K562 (cell line): ENCODE measurements around the gene PLA2G4A. TPM values are rescaled to one million over a fixed set of nuclear protein-coding genes. Genes with fewer than 3 reads are reported as not detected.

Experiments
- ATAC-seq: fragments of 200-7000 bp; cut with Tn5 transposase; 3 replicates; pipeline ENCODE4 v1.9.1; 2020; ENCODE audit warnings: moderate library complexity
- BruUV-seq: library from RNA; stranded (reverse); fragments of 400-500 nt; replicated peaks from 2 replicates; lab custom pipeline; 2021; lab: Mats Ljungman, UMichigan
- CTCF ChIA-PET: fragments of 300-600 bp; formaldehyde crosslinking; extraction: SDS; loops from one replicate; lab custom pipeline; 2021; ENCODE audit warnings: low intra/inter-chr PET ratio; lab: Yijun Ruan, JAX
- POLR2A ChIA-PET: fragments of 300-600, 350-650 bp; sonication (Branson Sonifier 250); formaldehyde crosslinking; extraction: SDS; loops from one replicate; lab custom pipeline; 2021; ENCODE audit warnings: antibody characterized with exemption, inconsistent platforms; lab: Yijun Ruan, JAX
- DNase-seq, 4 experiments: peaks; one replicate each; pipeline versions ENCODE4 v3.0.0 to v3.0.0-alpha.2; 2011 to 2018; ENCODE audit warnings: low spot score in 3 of 4, mixed read lengths in 3 of 4; ENCODE audit errors: extremely low read depth in 1 of 4
- FAIRE-seq: peaks from 2 replicates; lab custom pipeline; 2011; peaks lifted over from hg19 to GRCh38; lab: Jason Lieb, UNC
- H2AFZ ChIP-seq: 2 replicates; pipeline ENCODE4 v1.6.0; 2011; ENCODE audit warnings: low read depth, low read length, control low read depth, inconsistent platforms
- H3K27ac ChIP-seq: fragments of 200-600 bp; 3 replicates; pipeline ENCODE4 v1.8.0; 2011; ENCODE audit warnings: low read depth, mild to moderate bottlenecking, control low read depth, inconsistent platforms, low read length, moderate library complexity, mixed read lengths; ENCODE audit errors: extremely low read depth
- H3K27me3 ChIP-seq, 2 experiments: fragments of 300-600 bp in 1 of 2; 2 replicates in 1 of 2; 3 replicates in 1 of 2; pipeline versions ENCODE4 v1.6.0 to v1.8.0; 2011; ENCODE audit warnings: inconsistent platforms in 2 of 2, low read length in 2 of 2, mild to moderate bottlenecking in 1 of 2, mixed read lengths in 1 of 2, moderate library complexity in 1 of 2; ENCODE audit not compliant: control insufficient read depth in 2 of 2, insufficient read depth in 2 of 2
- H3K36me3 ChIP-seq: fragments of 300-600 bp; 3 replicates; pipeline ENCODE4 v1.8.0; 2011; ENCODE audit warnings: mild to moderate bottlenecking, low read length, inconsistent platforms; ENCODE audit not compliant: control insufficient read depth, insufficient read depth
- H3K4me1 ChIP-seq, 2 experiments: fragments of 200-600 bp in 1 of 2; replicated peaks in 1 of 2; 2 replicates in 1 of 2; 3 replicates in 1 of 2; pipeline versions ENCODE4 v1.5.1 to v1.8.0; 2011; ENCODE audit warnings: inconsistent platforms in 2 of 2, low read length in 2 of 2, mild to moderate bottlenecking in 1 of 2, mixed read lengths in 1 of 2, moderate library complexity in 1 of 2; ENCODE audit not compliant: control insufficient read depth in 2 of 2, insufficient read depth in 2 of 2
- H3K4me2 ChIP-seq: 2 replicates; pipeline ENCODE4 v1.6.1; 2011; ENCODE audit warnings: low read length, control low read depth, inconsistent platforms, mixed read lengths; ENCODE audit not compliant: insufficient read depth
- H3K4me3 ChIP-seq: fragments of 200-600 bp; sonication (generic), shearing (Covaris generic); 2 replicates; pipeline ENCODE4 v1.5.1; 2016; ENCODE audit warnings: control low read depth, inconsistent platforms
- H3K79me2 ChIP-seq: fragments of 200-600 bp; 3 replicates; pipeline ENCODE4 v1.8.0; 2011; ENCODE audit warnings: low read length, inconsistent platforms; ENCODE audit not compliant: control insufficient read depth, insufficient read depth
- H3K9ac ChIP-seq, 2 experiments: 2 replicates each; pipeline versions ENCODE4 v1.6.0 to v1.6.1; 2011; ENCODE audit warnings: low read depth in 2 of 2, low read length in 2 of 2, control low read depth in 1 of 2, inconsistent platforms in 1 of 2, mild to moderate bottlenecking in 1 of 2, mixed read lengths in 1 of 2; ENCODE audit not compliant: insufficient read depth in 1 of 2
- H3K9me1 ChIP-seq: one replicate; pipeline ENCODE4 v1.6.0; 2011; ENCODE audit warnings: inconsistent platforms, mild to moderate bottlenecking, low read length, moderate library complexity; ENCODE audit not compliant: control insufficient read depth, insufficient read depth
- H3K9me3 ChIP-seq: replicated peaks from 2 replicates; pipeline ENCODE4 v1.5.1; 2011; ENCODE audit warnings: low read depth, low read length, inconsistent platforms; ENCODE audit not compliant: control insufficient read depth, insufficient read depth
- H4K20me1 ChIP-seq: replicated peaks from 2 replicates; pipeline ENCODE4 v1.6.1; 2011; ENCODE audit warnings: low read length, inconsistent platforms, mixed read lengths; ENCODE audit not compliant: control insufficient read depth, insufficient read depth
- BRD4 ChIP-seq: fragments of 200-600 bp; sonication (generic); IDR thresholded peaks from 2 replicates; pipeline ENCODE4 v1.6.1; 2017; ENCODE audit warnings: inconsistent platforms
- CBFA2T3 ChIP-seq: fragments of 450-650 bp; IDR thresholded peaks from 2 replicates; pipeline ENCODE4 v1.6.1; 2017
- HDAC3 ChIP-seq: fragments of 450-650 bp; IDR thresholded peaks from 2 replicates; pipeline ENCODE4 v1.6.1; 2018; ENCODE audit warnings: borderline replicate concordance, mild to moderate bottlenecking, moderate library complexity; ENCODE audit not compliant: partially characterized antibody
- HEY1 ChIP-seq: fragments of 250-450 bp; sonication (Bioruptor Pico); IDR thresholded peaks from 2 replicates; pipeline ENCODE4 v1.5.0; 2020; ENCODE audit warnings: mild to moderate bottlenecking, moderate library complexity, borderline replicate concordance
- NR3C1 ChIP-seq: sonication (generic); formaldehyde crosslinking; IDR thresholded peaks from 2 replicates; pipeline ENCODE4 v1.8.1; 2022; ENCODE audit warnings: missing genetic modification reagents
- POLR2AphosphoS2 ChIP-seq: IDR thresholded peaks from 2 replicates; pipeline ENCODE4 v1.6.1; 2012; ENCODE audit warnings: low read length, improper control_type of control experiment
- PPARD ChIP-seq: fragments of 250-450 bp; sonication (Bioruptor Pico); IDR thresholded peaks from 2 replicates; pipeline ENCODE4 v1.8.0; 2022; ENCODE audit warnings: inconsistent platforms, mild to moderate bottlenecking, moderate library complexity
- ZC3H4 ChIP-seq: sonication (generic); formaldehyde crosslinking; IDR thresholded peaks from 2 replicates; pipeline ENCODE4 v1.9.0; 2021; ENCODE audit warnings: missing genetic modification reagents, borderline replicate concordance
- ZNF217 ChIP-seq: sonication (generic); formaldehyde crosslinking; IDR thresholded peaks from 2 replicates; pipeline ENCODE4 v1.8.0; 2022; ENCODE audit warnings: mild to moderate bottlenecking, missing genetic modification reagents
- ZNF583 ChIP-seq: fragments of 250-450 bp; sonication (Bioruptor Pico); IDR thresholded peaks from 2 replicates; pipeline ENCODE4 v1.4.0; 2020
- WGBS: fragments of 100-300 bp; shearing (Covaris generic); methylation state at CpG from one replicate; pipeline ENCODE4 v1.1.6; 2016; ENCODE audit warnings: low coverage, mixed read lengths; ENCODE audit not compliant: insufficient coverage; ENCODE audit errors: missing lambda C conversion rate; 5-methylcytosine and 5-hydroxymethylcytosine counted together
- in situ Hi-C: fragments of 300-500 bp; cut with MboI; formaldehyde crosslinking; loops from 4 replicates; pipeline ENCODE4 v1.15.0; 2018; ENCODE audit warnings: inconsistent platforms, mixed read lengths
- intact Hi-C: fragments of 100-400 bp; cut with micrococcal nuclease; formaldehyde crosslinking; loops from 2 replicates; pipeline ENCODE4 v1.14.2; 2022
- polyA plus RNA-seq, 8 experiments: library from polyadenylated mRNA; depleted of rRNA in 4 of 8; stranded (reverse) in 5 of 8; unstranded in 3 of 8; fragments of >200 nt; fragmentation: Nextera tagmentation in 2 of 8; fragmentation: Illumina TruSeq in 1 of 8; extraction: Ambion mirVana in 2 of 8; extraction: Trizol in 1 of 8; gene quantifications; 2 replicates each; pipeline versions ENCODE4 v1.2.1 to v1.2.3, GENCODE V29; 2011 to 2014; ENCODE audit warnings: inconsistent platforms in 1 of 8, missing spikeins in 1 of 8
- total RNA-seq, 7 experiments: library from RNA; depleted of rRNA in 6 of 7; stranded (reverse); fragments of >200 nt in 6 of 7; fragmentation: Illumina TruSeq in 2 of 7; extraction: Trizol in 2 of 7; gene quantifications; 2 replicates each; pipeline versions ENCODE4 v1.2.1 to v1.2.3, GENCODE V29; 2011 to 2021; ENCODE audit warnings: low replicate concordance in 1 of 7

The PLA2G4A gene
- total and polyA plus RNA-seq, 9 of the 15 experiments (the other 6 are each of a cell fraction or from before 2014, with no cell fraction given) = 0.04 to 0.71 (median 0.22) TPM; not detected in 4

DNA sequence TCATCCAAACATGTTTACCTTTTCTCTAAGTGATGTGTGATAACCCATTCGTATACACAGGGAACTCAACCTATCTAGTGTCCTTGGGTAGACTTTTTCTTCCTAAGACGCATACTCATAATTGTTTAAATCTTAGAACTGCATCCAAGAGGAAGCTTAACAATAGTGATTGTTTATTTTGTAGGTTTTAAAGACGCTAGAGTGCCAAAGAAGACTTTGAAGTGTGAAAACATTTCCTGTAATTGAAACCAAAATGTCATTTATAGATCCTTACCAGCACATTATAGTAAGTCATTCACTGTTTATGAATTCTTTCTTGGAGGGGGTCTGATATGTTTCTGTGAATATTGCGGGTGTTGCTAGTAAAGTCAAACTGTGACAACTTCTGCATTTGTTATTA, 25.4 kb downstream of the PLA2G4A start:
- intact Hi-C loops (no loop called here), in situ Hi-C loops (no loop called here)
- no peaks in the 10 kb centered on the region for H4K20me1 ChIP-seq
- no peak overlapping the region for H2AFZ ChIP-seq
- TF ChIP-seq HEY1 (CRISPR knock-in tag) (no peak), ZC3H4 (CRISPR knock-in tag) (no peak), ZNF583 (CRISPR knock-in tag) (no peak), POLR2AphosphoS2 (no peak), NR3C1 (no peak), PPARD (CRISPR knock-in tag) (no peak), ZNF217 (CRISPR knock-in tag) (no peak), HDAC3 (no peak), CBFA2T3 (no peak), BRD4 (no peak)
- no peak for ATAC-seq
- FAIRE-seq = no peak
- 0% methylated on average over 4 of the region's 4 CpGs for WGBS
- H3K27ac ChIP-seq = no peak overlapping the region
- H3K4me1 ChIP-seq = no peaks in the 10 kb centered on the region
- CTCF ChIA-PET = no interaction called here
- no peaks in the 10 kb centered on the region for H3K27me3 ChIP-seq
- no TSS peak for BruUV-seq
- H3K9ac ChIP-seq = no peak overlapping the region
- H3K4me3 ChIP-seq = no peak overlapping the region
- no peaks in the 10 kb centered on the region for H3K9me1 ChIP-seq
- no peak for DNase-seq
- H3K9me3 ChIP-seq = no peaks in the 10 kb centered on the region
- POLR2A ChIA-PET = no interaction called here
- no peak overlapping the region for H3K4me2 ChIP-seq
- no peaks in the 10 kb centered on the region for H3K79me2 ChIP-seq
- no peaks in the 10 kb centered on the region for H3K36me3 ChIP-seq
